IMR-90 (cell line): ENCODE data around the gene CLCNKA. TPM values are rescaled to one million over a fixed set of nuclear protein-coding genes. Genes with fewer than 3 reads are reported as not detected.

Experiments used
- ATAC-seq: fragments of 200-7000 bp; cut with Tn5 transposase; 2 replicates; pipeline ENCODE4 v1.9.1; 2020; ENCODE audit warnings: low read depth, mild to moderate bottlenecking, moderate library complexity
- BruUV-seq: library from RNA; stranded (reverse); fragments of 400-500 nt; replicated peaks from 2 replicates; lab custom pipeline; 2021; lab: Mats Ljungman, UMichigan
- CTCF ChIA-PET: fragments of 300-600 bp; formaldehyde crosslinking; extraction: SDS; loops from one replicate; lab custom pipeline; 2021; ENCODE audit warnings: antibody characterized with exemption; lab: Yijun Ruan, JAX
- POLR2A ChIA-PET: fragments of 300-600 bp; sonication (Branson Sonifier 250); formaldehyde crosslinking; loops from one replicate; lab custom pipeline; 2022; ENCODE audit warnings: antibody characterized with exemption; ENCODE audit not compliant: unreplicated experiment; lab: Charles Lee
- DNase-seq: peaks from one replicate; pipeline ENCODE4 v3.0.0; 2013
- H2AFZ ChIP-seq: replicated peaks from 2 replicates; pipeline ENCODE3; 2013; ENCODE audit warnings: low read length, mild to moderate bottlenecking; ENCODE audit not compliant: poor library complexity
- H2AK5ac ChIP-seq: 2 replicates; pipeline ENCODE4 v1.6.1; 2013; ENCODE audit warnings: low read depth, low read length, inconsistent platforms
- H2AK9ac ChIP-seq: replicated peaks from 2 replicates; pipeline ENCODE3; 2013; ENCODE audit warnings: mild to moderate bottlenecking, low read depth, low read length, moderate library complexity; ENCODE audit not compliant: poor library complexity
- H2BK120ac ChIP-seq: 2 replicates; pipeline ENCODE4 v1.6.1; 2013; ENCODE audit warnings: low read depth, low read length, inconsistent platforms
- H2BK15ac ChIP-seq: 3 replicates; pipeline ENCODE4 v1.6.1; 2013; ENCODE audit warnings: low read depth, low read length, inconsistent platforms
- H2BK20ac ChIP-seq: 2 replicates; pipeline ENCODE4 v1.6.1; 2013; ENCODE audit warnings: low read depth, mild to moderate bottlenecking, inconsistent platforms, low read length, moderate library complexity
- H2BK5ac ChIP-seq: 2 replicates; pipeline ENCODE4 v1.6.1; 2013; ENCODE audit warnings: mild to moderate bottlenecking, low read depth, low read length, inconsistent platforms; ENCODE audit not compliant: poor library complexity, severe bottlenecking
- H3K14ac ChIP-seq: replicated peaks from 2 replicates; pipeline ENCODE4 v1.6.1; 2013; ENCODE audit warnings: low read depth, low read length, inconsistent platforms
- H3K18ac ChIP-seq: 2 replicates; pipeline ENCODE4 v1.6.1; 2013; ENCODE audit warnings: low read depth, low read length, control low read depth
- H3K23ac ChIP-seq: 2 replicates; pipeline ENCODE4 v1.6.1; 2013; ENCODE audit warnings: low read depth, low read length, inconsistent platforms
- H3K27ac ChIP-seq: 2 replicates; pipeline ENCODE4 v1.5.1; 2013; ENCODE audit warnings: mild to moderate bottlenecking, control low read depth, low read length; ENCODE audit not compliant: insufficient read depth
- H3K27me3 ChIP-seq: 2 replicates; pipeline ENCODE4 v1.6.1; 2013; ENCODE audit warnings: low read length; ENCODE audit not compliant: control insufficient read depth, insufficient read depth
- H3K36me3 ChIP-seq: 2 replicates; pipeline ENCODE4 v1.6.1; 2013; ENCODE audit warnings: low read length, mixed read lengths; ENCODE audit not compliant: control insufficient read depth, insufficient read depth
- H3K4ac ChIP-seq: 2 replicates; pipeline ENCODE4 v1.6.1; 2013; ENCODE audit warnings: low read depth, low read length, inconsistent platforms
- H3K4me1 ChIP-seq: 2 replicates; pipeline ENCODE4 v1.6.1; 2013; ENCODE audit warnings: low read length, mixed read lengths; ENCODE audit not compliant: control insufficient read depth, insufficient read depth
- H3K4me2 ChIP-seq: 2 replicates; pipeline ENCODE4 v1.6.1; 2013; ENCODE audit warnings: low read depth, mild to moderate bottlenecking, control low read depth, low read length, moderate library complexity
- H3K4me3 ChIP-seq: 2 replicates; pipeline ENCODE4 v1.5.1; 2013; ENCODE audit warnings: low read depth, mild to moderate bottlenecking, control low read depth, low read length, moderate library complexity; ENCODE audit not compliant: insufficient read depth
- H3K56ac ChIP-seq: 2 replicates; pipeline ENCODE4 v1.6.1; 2013; ENCODE audit warnings: low read length, inconsistent platforms; ENCODE audit not compliant: insufficient read depth; ENCODE audit errors: extremely low read depth
- H3K79me1 ChIP-seq, 2 experiments: 2 replicates each; pipeline ENCODE4 v1.6.1; 2013; ENCODE audit warnings: low read length in 2 of 2, inconsistent platforms in 1 of 2, low read depth in 1 of 2
- H3K9ac ChIP-seq: 2 replicates; pipeline ENCODE4 v1.6.1; 2013; ENCODE audit warnings: low read depth, low read length, control low read depth
- H3K9me1 ChIP-seq: 2 replicates; pipeline ENCODE4 v1.6.1; 2013; ENCODE audit warnings: low read length, inconsistent platforms; ENCODE audit not compliant: insufficient read depth
- H3K9me3 ChIP-seq: 2 replicates; pipeline ENCODE4 v1.6.1; 2013; ENCODE audit warnings: low read length; ENCODE audit not compliant: control insufficient read depth, insufficient read depth
- H4K20me1 ChIP-seq: 2 replicates; pipeline ENCODE4 v1.6.1; 2013; ENCODE audit warnings: low read length, inconsistent platforms; ENCODE audit not compliant: insufficient read depth
- H4K5ac ChIP-seq: 2 replicates; pipeline ENCODE4 v1.6.1; 2013; ENCODE audit warnings: mild to moderate bottlenecking, low read depth, low read length, control low read depth
- H4K8ac ChIP-seq, 2 experiments: 2 replicates each; pipeline ENCODE4 v1.6.1; 2013; ENCODE audit warnings: low read depth in 2 of 2, low read length in 2 of 2, control low read depth in 1 of 2, inconsistent platforms in 1 of 2
- H4K91ac ChIP-seq: 2 replicates; pipeline ENCODE4 v1.6.1; 2013; ENCODE audit warnings: low read depth, low read length, inconsistent platforms; ENCODE audit not compliant: insufficient read depth
- BHLHE40 ChIP-seq: fragments of 150-350 bp; IDR thresholded peaks from 2 replicates; pipeline ENCODE4 v1.6.1; 2016; ENCODE audit warnings: mild to moderate bottlenecking, low read depth, low read length
- CEBPB ChIP-seq: IDR thresholded peaks from 2 replicates; pipeline ENCODE4 v1.6.1; 2012; ENCODE audit warnings: low read depth, low read length, improper control_type of control experiment
- CHD1 ChIP-seq: IDR thresholded peaks from 2 replicates; pipeline ENCODE4 v1.6.1; 2012; ENCODE audit warnings: low read depth, low read length, improper control_type of control experiment
- CTCF ChIP-seq: conservative IDR thresholded peaks from 2 replicates; pipeline ENCODE4 v1.5.1; 2012; ENCODE audit warnings: mild to moderate bottlenecking, low read depth, low read length, improper control_type of control experiment
- MAFK ChIP-seq: IDR thresholded peaks from 2 replicates; pipeline ENCODE4 v1.6.1; 2012; ENCODE audit warnings: low read depth, low read length, improper control_type of control experiment
- MXI1 ChIP-seq: IDR thresholded peaks from 2 replicates; pipeline ENCODE4 v1.6.1; 2012; ENCODE audit warnings: low read depth, mild to moderate bottlenecking, low read length, moderate library complexity, borderline replicate concordance
- NFE2L2 ChIP-seq: fragments of 150-350 bp; IDR thresholded peaks from 2 replicates; pipeline ENCODE4 v1.6.1; 2016; ENCODE audit warnings: low read depth, mild to moderate bottlenecking, low read length
- RAD21 ChIP-seq: IDR thresholded peaks from 2 replicates; pipeline ENCODE4 v1.6.1; 2012; ENCODE audit warnings: low read length, improper control_type of control experiment
- RCOR1 ChIP-seq: IDR thresholded peaks from 2 replicates; pipeline ENCODE4 v1.6.1; 2012; ENCODE audit warnings: mild to moderate bottlenecking, low read length, improper control_type of control experiment; ENCODE audit not compliant: insufficient replicate concordance
- RFX5 ChIP-seq: IDR thresholded peaks from 2 replicates; pipeline ENCODE4 v1.8.0; 2012; ENCODE audit warnings: low read depth, mild to moderate bottlenecking, low read length, moderate library complexity
- SMC3 ChIP-seq: fragments of 150-350 bp; IDR thresholded peaks from 2 replicates; pipeline ENCODE4 v1.6.1; 2016; ENCODE audit warnings: low read depth, mild to moderate bottlenecking, antibody characterized with exemption, low read length, moderate library complexity
- USF2 ChIP-seq: fragments of 150-350 bp; IDR thresholded peaks from 2 replicates; pipeline ENCODE4 v1.6.1; 2017; ENCODE audit warnings: mild to moderate bottlenecking, antibody characterized with exemption, low read length, low read depth
- WGBS, 2 experiments: methylation state at CpG; one replicate each; pipeline versions ENCODE4 v1.1.5 to v1.1.7; 2013; ENCODE audit warnings: missing lambda C conversion rate in 2 of 2; ENCODE audit not compliant: insufficient read length in 1 of 2; ENCODE audit errors: extremely low coverage in 2 of 2; 5-methylcytosine and 5-hydroxymethylcytosine counted together
- dilution Hi-C: fragments of 300-500 bp; cut with HindIII; formaldehyde crosslinking; loops from one replicate; pipeline ENCODE4 v1.14.3; 2018; ENCODE audit warnings: low sequenced_read_pairs; ENCODE audit not compliant: unreplicated experiment
- in situ Hi-C: fragments of 300-500 bp; cut with MboI; formaldehyde crosslinking; loops from 3 replicates; pipeline ENCODE4 v1.14.3; 2019; ENCODE audit warnings: low sequenced_read_pairs, inconsistent platforms, mixed read lengths
- intact Hi-C: fragments of 100-400 bp; cut with micrococcal nuclease; formaldehyde crosslinking; loops from 2 replicates; pipeline ENCODE4 v1.10.0; 2022
- polyA plus RNA-seq, 3 experiments: library from polyadenylated mRNA; depleted of rRNA; stranded (reverse); fragments of >200 nt; gene quantifications; 2 replicates each; pipeline ENCODE4 v1.2.3, GENCODE V29; 2012; ENCODE audit warnings: low replicate concordance in 1 of 3
- total RNA-seq: library from RNA; depleted of rRNA; stranded (reverse); fragments of >200 nt; gene quantifications from 2 replicates; pipeline ENCODE4 v1.2.3, GENCODE V29; 2012

The CLCNKA gene
- total and polyA plus RNA-seq, 2 of the 4 experiments (the other 2 are of a cell fraction): 0.05 TPM; not detected in 1

GRCh38 chr1:15994590-15995351 is 27.1 kb upstream of the CLCNKA start (continued):
- no peak for TF ChIP-seq USF2

GRCh38 chr1:15997076-15997585 is 24.7 kb upstream of the CLCNKA start:
- Histone ChIP-seq H2BK15ac (no peak overlapping the region), H3K27ac (no peak overlapping the region), H4K20me1 (no peaks in the 10 kb centered on the region), H2BK5ac (no peak overlapping the region), H3K9me3 (no peaks in the 10 kb centered on the region), H2BK120ac (no peak overlapping the region), H3K4me2 (no peak overlapping the region), H2AK5ac (no peak overlapping the region), H3K4ac (no peak overlapping the region), H3K23ac (no peak overlapping the region), H3K14ac (no peak overlapping the region), H2AFZ (no peak overlapping the region), H3K56ac (no peak overlapping the region), H2AK9ac (no peak overlapping the region), H4K5ac (no peak overlapping the region), H3K4me3 (no peak overlapping the region), H3K9ac (no peak overlapping the region), H3K27me3 (peaks cover 15% of the 10 kb centered on the region; the same call in 1 of the 2 replicates), H3K18ac (no peak overlapping the region), H3K36me3 (no peaks in the 10 kb centered on the region), H2BK20ac (no peak overlapping the region), H3K9me1 (no peaks in the 10 kb centered on the region), H4K91ac (no peak overlapping the region), H3K79me1 (no peaks in the 10 kb centered on the region), H3K4me1 (peaks cover 2% of the 10 kb centered on the region; the same call in 1 of the 2 replicates), H4K8ac (no peak overlapping the region)
- in situ Hi-C loops (loop anchor here (5.0 to 10.0 kb wide), 2 partner anchors 62 to 180 kb away; no protein-coding TSS in a partner anchor), dilution Hi-C loops (no loop called here), intact Hi-C loops (no loop called here)
- CTCF ChIA-PET: no interaction called here
- POLR2A ChIA-PET: no interaction called here
- ATAC-seq: no peak
- BruUV-seq: no TSS peak
- DNase-seq: no peak
- WGBS, 2 experiments: 89% methylated on average over 4 of the region's 9 CpGs; no CpG with 5 or more reads in 1 of the 2 experiments
- TF ChIP-seq BHLHE40 (no peak), MXI1 (no peak), RFX5 (no peak), MAFK (no peak), NFE2L2 (no peak), CEBPB (no peak), CTCF (no peak), SMC3 (no peak), USF2 (no peak), RAD21 (no peak), CHD1 (no peak), RCOR1 (no peak)
